ENCODE data around the gene ERP27. TPM values are rescaled to one million over a fixed set of nuclear protein-coding genes. Genes with fewer than 3 reads are reported as not detected.

Gene ERP27
- total RNA-seq, 2 experiments from 2014 or later, result 0.76 to 1.1 TPM

- CTCF ChIA-PET, result no interaction called here
- POLR2A ChIA-PET, result no interaction called here
These were observed 25.0 kb downstream of the ERP27 start for GRCh38 chr12:14913381-14913781.

DNA sequence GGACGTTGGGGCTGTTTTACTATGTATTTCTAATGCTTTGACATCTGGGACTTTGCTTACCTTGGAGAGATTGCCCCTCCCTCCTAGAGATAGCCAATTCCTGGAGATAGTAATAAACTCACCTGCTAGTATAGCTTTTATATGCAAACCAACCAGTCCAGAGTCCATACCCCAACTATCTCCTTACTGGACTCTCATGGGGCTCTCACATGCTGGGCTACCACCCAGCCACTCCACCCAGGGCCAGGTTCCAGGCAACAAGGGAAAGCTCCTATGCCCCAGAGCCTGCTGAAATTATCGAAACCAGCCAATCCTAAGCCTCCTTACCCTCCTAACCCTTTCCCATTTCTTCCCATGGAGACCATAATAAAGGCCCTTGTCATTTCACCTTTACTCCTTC, 27.2 kb downstream of the ERP27 start:
- POLR2A ChIA-PET, result no interaction called here
- CTCF ChIA-PET, result interaction anchor here (1.0 kb wide), 1 partner anchor 62 kb away, joined by 3 read pairs; the partner anchor contains the start of gene PDE6H

GRCh38 chr12:14910090-14910915, 28.0 kb downstream of the ERP27 start:
- ChIA-PET CTCF (interaction anchor here (1.0 kb wide), 1 partner anchor 63 kb away, joined by 3 read pairs; the partner anchor contains the start of gene PDE6H), POLR2A (no interaction called here)

DNA sequence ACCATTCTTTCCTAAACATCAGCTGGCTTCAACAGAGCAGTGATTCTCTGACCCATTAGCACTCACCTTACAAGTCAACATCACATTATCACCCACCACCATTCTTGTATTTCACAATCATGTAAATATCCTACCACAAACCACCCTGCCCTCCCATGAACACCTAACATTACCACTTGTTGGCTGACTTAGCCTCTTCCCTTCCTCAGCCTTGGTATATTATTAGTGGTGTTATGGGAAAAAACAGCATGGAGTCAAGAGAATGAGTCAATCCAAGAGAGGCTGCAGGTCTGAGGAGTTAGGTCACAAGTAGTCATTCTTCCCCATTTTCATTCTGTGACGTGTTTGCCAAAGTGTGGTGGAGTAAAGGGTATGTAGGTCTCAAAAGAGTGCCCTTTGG, 30.4 kb downstream of the ERP27 start:
- ChIA-PET CTCF (no interaction called here), POLR2A (no interaction called here)

DNA sequence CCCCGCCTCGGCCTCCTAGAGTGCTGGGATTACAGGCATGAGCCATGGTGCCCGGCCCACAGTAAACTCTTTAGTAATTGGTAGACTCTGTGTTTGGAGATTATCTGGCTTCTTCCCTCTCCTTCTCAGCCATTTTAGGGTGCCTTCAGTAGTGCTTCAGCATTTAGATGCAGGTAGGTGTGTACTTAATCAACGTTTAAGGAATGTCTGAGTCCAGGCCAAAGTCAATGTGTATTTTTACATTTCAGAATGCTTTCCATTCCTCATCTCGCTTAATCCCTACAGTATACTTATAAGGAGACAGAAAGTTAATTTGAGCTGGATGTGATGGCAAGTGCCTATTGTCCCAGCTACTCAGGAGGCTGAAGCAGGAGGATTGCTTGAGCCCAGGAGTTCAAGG, 32.2 kb downstream of the ERP27 start:
- ChIA-PET POLR2A (no interaction called here), CTCF (no interaction called here)

DNA sequence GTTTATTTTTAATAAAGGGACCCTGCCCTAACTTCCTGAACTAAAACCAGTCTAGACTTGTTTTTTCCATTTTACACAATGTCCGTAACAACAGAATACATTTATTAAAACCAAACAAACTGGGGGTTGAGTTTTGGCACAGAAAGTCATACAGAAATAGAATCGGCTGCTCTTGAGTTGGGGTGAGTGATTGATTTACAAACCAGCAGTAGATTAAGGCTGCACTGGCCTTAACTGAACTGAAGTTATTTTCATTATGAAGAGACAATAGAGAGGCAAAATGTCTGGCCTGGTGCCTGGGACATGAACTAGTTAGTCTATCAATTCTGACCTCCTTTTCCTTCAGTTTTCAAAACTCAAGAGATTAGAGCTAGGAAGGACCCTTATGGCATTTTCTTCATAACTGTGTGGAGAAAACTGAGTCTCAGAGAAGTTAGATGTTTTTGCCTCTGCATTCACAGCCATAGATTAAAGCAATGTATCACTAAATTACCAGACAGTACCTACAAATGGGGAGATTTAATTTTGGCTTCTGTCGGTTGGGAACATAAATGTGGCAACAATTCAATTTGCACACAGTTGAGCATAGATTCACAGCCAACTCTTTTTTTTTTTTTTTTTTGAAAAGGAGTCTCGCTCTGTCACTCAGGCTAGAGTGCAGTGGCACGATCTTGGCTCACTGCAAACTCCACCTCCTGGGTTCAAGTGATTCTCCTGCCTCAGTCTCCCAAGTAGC, 32.9 kb downstream of the ERP27 start:
- POLR2A ChIA-PET, result no interaction called here
- CTCF ChIA-PET, result no interaction called here

DNA sequence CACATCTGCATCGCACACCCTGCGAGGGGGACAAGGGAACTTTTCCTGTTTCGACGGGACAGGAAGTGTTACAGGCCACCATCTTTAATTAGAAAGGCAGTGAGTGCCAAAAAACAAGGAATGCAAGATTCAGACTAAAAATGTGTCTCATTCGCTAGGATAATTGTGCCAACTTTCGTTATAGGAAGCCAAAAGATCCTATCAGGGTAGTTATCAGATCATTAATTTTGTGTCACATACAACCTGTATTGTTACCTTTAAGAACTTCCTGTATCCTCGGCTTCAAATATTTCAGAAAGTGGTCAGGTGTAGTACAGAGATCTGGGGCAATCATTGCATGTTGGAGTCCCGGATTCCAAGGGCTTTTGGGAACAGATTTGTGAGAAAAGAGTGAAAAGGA, 33.5 kb downstream of the ERP27 start:
- ChIA-PET CTCF (interaction anchor here (0.6 kb wide), 1 partner anchor 74 kb away, joined by 3 read pairs; no protein-coding TSS in a partner anchor), POLR2A (no interaction called here)

DNA sequence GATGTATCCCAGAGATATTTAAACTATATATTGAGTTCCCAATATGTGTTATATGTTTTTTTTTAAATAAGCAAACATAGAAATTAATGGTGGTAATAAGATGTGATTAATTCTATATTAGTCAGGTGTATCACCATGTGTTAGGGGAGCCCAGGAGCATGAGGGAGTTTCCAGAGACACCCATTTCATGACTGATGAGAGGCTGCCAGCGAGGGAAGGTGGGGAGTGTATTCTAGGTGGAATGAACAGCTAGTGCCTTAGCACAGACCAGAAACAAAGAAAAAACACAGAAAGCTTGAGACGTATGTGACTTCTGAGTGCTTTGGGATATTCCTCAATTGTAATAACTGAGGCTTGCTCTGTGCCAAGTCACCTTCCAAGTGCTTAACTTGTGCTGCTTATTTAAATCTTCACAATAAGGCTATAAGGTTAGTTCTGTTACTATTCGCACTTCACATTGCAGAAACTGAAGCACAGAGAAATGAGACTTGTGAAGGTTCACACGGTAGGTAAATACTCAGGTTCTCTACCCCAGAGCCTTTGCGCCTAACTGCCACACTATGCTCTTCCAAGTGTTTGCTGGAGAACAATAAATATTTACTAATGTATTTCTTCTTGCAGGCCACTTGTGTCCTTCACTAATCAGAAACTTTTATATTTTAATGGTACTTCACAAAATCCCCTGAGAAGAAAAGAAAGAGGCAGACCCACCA, 34.8 kb downstream of the ERP27 start:
- POLR2A ChIA-PET, result no interaction called here
- CTCF ChIA-PET, result no interaction called here

DNA sequence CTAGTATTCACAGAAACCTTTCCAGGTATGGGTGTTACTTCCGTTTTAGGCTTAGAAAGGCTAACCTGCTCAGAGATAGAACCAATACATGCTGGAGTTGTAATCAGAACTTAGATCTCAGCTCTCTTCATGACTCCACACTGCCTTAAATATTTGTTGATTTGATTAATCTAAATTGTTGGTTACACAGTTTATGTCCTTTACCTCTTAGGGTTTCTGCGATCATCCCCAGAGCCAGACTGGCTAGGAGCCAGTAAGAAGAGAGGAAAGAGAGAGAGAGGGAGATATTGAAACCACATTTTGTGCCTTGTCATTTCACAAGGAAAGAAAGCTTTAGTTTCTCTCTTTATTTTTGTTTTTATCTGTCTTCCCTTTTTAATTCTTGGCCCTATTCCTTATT, 35.9 kb downstream of the ERP27 start:
- POLR2A ChIA-PET, result interaction anchor here (0.6 kb wide), 1 partner anchor 9 kb away, joined by 3 read pairs; no protein-coding TSS in a partner anchor

DNA sequence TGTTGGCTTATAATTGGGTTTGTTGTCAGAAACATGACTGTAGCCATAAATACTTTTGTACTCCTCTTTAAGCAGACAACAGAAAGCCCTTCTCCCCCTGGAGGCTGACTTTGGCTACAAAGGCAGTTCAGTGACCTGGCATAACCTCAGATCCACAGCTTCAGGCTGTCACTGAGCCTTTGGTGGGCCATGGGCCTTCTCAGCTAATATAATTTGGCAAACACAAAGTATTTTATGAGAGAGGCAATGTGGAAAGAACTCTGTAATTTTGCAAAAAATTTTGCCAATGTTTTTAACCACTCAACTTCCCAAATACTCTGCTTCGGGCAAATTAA, 37.1 kb downstream of the ERP27 start:
- ChIA-PET CTCF (no interaction called here), POLR2A (no interaction called here)

More for the DNA sequence above, 35.9 kb downstream of the ERP27 start:
- CTCF ChIA-PET, result no interaction called here

- ChIA-PET POLR2A (no interaction called here), CTCF (no interaction called here)
These were observed 37.7 kb downstream of the ERP27 start for GRCh38 chr12:14900521-14901227.

DNA sequence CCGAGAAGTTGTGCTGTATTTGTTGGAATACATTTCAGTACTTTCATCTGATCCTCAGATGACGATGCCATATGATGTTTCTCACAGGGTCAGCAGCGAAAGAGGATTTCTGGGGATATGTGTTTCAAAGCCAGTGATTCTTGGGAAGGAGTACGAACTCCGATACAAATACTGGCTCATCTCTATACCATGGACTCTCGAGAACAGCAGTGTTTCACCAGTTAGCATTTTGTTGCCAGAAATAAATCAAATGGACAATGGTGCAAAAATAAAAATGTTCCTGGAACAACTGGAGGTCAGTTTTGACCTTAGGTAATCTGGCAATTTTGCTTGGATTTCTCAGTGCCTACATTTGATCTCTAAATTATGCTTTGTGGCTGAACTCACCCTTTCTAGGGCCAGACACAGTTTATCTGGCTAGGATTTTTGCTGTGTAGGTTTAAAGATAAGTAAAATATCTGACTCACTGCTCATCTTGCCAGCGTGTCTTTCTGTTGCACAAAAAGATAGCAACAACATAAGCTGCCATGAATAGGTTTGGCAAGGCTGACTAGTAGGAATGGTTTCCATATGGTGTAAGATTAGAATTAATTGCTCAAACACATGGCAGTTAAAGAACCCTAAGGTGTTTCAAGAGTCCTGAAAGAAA, 41.7 kb downstream of the ERP27 start:
- POLR2A ChIA-PET, result no interaction called here
- CTCF ChIA-PET, result no interaction called here

DNA sequence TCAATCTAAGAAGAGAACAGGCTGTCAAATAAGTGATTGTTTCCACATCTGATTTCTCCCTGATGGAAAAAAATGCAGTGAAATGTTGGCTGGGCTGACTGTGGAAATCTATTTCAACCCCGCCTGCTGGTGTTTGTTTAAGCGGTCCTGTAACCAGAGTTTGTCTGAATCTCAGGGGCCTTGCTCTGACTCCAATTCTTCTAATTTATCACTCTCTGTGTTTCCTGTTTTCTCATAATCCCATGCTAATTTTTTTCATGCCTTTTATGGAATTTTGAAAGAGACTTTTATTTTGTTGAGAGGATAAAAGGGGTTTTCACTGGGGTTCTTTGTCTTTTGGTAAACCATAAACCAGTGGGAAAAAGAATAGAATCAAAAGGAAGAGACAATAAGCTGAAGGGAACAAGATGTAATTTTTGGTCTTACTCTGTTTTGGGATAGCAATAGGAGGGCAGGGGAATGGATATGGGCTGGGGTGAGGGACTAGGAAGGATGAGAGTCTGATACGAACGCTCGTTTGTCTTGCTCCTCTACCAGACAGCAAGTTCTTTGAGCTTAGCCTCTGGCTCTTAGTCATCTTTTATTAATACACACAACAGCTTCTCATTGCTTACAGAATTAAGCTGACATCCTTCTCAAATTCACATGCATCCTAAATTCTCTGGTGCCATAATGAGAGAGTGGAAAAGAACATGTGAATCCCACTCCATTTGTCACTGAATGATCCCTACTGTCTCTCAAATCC, 44.7 kb downstream of the ERP27 start:
- CTCF ChIA-PET, result no interaction called here

DNA sequence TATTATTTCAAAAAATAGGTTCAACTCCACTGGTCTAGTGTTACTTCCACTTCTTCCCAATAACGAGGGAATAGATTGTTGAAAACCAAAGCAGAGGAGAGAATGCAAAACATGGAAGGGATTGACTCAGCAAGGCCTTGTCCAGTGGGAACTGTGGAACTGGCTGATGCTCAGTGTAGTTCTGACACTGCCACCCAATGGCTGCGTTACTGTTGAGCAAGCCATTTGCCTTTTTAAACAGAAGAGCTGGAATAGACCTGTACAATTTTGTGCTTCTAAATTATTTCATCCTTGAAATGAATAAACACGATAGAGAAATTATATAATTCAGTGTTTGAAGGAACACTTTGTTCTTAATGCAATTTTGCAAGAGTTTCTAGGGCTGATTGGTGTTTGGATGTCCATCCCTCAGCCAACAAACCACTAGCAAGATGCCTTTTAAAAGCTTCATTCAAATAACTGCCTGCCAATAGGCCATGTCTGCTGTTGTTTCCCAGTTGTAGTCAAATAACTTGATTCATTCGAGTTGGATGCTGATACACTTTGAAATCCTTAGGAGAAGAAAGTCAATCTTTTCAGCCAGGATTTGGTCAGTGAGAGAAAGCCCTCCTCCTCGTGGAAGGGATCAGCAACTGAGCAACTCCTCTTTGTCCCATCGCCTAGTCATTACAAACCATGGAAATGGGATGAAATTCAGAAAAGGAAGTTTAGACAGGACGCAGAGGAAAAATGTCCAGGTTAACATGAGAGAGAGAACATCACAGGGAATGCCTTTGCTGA, 45.4 kb downstream of the ERP27 start:
- POLR2A ChIA-PET, result no interaction called here
- CTCF ChIA-PET, result no interaction called here

More for the DNA sequence above, 44.7 kb downstream of the ERP27 start:
- POLR2A ChIA-PET, result interaction anchor here (0.7 kb wide), 1 partner anchor 9 kb away, joined by 3 read pairs; no protein-coding TSS in a partner anchor

DNA sequence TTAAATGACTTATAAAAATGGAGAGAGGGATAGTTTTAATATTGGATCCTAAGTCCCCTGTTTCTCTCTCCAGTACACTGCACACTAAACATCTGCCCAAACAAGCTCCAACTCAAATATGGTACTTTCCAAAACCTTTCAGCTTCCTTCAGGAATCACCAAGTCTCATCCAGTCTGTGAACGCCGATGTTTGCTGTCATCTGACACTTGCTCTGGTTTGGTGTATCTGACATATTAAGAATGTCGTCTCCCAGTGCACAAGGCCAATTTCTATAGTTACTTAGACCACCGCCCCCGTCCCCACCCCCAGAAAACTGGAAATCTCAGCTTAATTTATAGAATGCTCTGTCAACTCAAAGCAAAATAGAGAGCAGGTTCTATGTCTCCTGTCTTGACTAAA, 47.6 kb downstream of the ERP27 start:
- CTCF ChIA-PET, result no interaction called here
- POLR2A ChIA-PET, result no interaction called here

DNA sequence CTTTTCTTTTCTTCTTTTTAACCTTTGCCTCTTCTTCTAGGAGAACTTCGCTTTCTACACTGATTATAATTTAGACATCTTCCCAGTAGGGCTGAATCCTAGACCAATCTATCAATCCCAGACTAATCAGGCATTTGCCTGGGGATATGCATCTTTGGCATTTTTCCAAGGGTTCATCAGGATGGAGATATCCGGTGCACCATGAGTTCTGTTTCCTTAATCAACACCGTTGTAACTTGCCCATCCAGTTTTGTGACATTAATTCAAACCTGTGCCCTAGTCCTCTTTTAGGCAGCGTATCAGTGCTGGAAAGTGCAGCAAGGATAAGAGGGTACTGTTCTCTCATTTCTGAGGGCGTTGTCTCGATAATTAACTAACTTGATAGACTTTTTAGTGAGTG, 52.1 kb downstream of the ERP27 start:
- CTCF ChIA-PET, result no interaction called here
- POLR2A ChIA-PET, result no interaction called here

DNA sequence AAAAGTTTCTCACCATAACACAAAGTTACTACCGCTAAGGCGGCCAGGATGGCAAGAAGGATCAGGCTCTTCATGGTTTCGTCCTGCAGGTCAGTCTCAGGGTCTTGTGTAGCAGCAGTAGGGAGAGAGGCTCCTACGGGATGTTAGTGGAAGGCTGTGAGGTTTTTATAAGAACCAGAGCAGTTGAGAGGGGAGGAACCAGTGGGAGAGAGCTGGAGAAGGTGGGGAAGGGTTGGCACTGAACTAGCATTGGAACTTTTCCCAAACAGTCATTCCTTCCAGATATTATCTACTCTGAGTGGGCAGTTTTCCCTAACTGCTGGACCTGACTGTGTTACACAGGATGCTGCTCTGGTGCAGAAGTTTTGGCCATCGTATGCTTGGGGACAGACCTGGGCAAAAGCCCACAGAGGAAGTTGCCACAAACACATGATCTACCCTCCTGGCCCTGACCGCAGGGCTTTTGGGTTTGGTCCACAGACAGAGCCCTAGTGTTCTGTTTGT, 52.6 kb downstream of the ERP27 start, which contains the start of gene MGP:
TSS of gene MGP (minus strand) at position 137 of the 504 bp plus-strand sequence. CDS start at position 74, 63 bp downstream.
- POLR2A ChIA-PET, result no interaction called here
- CTCF ChIA-PET, result no interaction called here

DNA sequence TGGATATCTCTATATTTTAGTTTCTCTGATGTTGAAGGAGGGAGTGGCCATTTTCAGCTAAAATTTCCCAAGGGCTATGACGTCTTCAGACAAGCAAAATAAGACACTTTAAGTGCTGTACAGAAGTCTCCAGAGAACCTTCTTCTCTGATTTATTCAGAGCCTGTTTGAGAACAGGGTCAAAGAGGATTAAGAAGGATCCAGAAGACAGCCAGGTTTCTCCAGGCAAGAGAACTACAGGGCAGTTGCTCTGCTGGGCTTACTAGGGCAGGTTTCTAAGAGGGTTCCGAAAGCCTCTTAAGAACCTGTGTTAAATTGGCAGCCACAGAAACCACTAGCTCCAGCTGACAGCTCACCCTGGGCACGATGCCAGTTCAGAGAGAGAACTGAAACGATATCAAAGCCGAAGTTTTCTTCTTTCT, 53.9 kb downstream of the ERP27 start:
- CTCF ChIA-PET, result no interaction called here
- POLR2A ChIA-PET, result no interaction called here
